NCI-H460 (cell line): ENCODE results near the gene COQ10A. TPM values are rescaled to one million over a fixed set of nuclear protein-coding genes. Genes with fewer than 3 reads are reported as not detected.

Experiments used
- DNase-seq: peaks from one replicate; pipeline ENCODE4 v3.0.0-alpha.2; 2016; ENCODE audit warnings: low read depth; ENCODE audit errors: extremely low read depth
- total RNA-seq: library from RNA; depleted of rRNA; stranded (reverse); fragments of >200 nt; shearing (Covaris generic); gene quantifications from 2 replicates; pipeline ENCODE4 v1.2.3, GENCODE V29; 2014; rRNA removed

COQ10A gene
- total RNA-seq, 1 experiment from 2014 or later, result 14.2 TPM

GRCh38 chr12:56308714-56309113, 42.0 kb downstream of the COQ10A start:
- no peak for DNase-seq

GRCh38 chr12:56311003-56311402, 44.3 kb downstream of the COQ10A start:
- DNase-seq, result no peak

- no peak for DNase-seq
These were observed 48.5 kb downstream of the COQ10A start for GRCh38 chr12:56315249-56315621.

DNA sequence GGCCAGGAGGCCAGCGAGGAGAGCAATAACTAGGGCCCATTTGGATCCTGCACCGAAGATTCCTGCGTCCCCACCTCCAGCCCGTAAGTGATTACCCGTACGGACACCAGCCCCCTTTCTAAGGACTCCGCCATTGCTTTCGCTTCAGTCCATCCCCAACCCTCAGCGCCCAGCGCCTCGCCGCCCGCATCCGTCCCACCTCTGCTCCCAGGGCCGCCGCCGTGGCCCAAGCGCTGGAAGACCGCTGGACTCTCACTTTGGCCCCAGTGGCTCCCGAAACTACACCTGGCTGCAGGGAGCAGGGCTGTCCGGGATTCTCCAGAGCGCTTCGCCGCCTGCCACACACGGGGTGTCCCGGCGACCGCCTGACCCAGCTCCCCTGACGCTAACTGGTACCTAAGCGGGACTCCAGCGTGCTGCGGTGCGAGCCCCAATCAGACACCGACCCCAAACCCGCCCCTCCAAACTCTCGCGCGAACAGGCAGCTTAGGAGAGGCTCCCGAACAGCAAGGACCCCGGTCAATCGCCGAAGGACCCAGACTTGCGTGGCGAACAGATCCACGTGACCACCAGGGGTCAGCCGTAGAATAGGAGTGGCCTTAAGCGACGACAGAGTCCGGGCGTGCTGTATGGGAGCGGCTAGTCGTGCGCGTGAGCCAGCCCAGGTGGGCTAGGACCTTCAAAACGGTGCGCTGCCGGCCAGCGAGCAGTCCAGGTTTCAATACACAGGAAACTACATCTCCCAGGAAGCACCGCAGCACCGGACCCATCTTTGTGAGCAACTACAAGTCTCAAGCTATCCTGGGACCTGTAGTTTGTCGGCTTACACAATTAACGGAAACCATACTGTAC, 49.1 kb downstream of the COQ10A start, which contains the start of gene CNPY2:
TSS of gene CNPY2 (minus strand) at position 367 of the 852 bp plus-strand sequence. CDS start 771 bp downstream, outside the sequence.
- DNase-seq, result peak; percentile 94

GRCh38 chr12:56317675-56318074, 50.9 kb downstream of the COQ10A start:
- no peak for DNase-seq

Other genes starting within 250 kb of the COQ10A start
- 1.5 and 1.6 TPM in 2 replicates for gene IKZF4, start 245.9 kb upstream of the COQ10A start, total RNA-seq
- gene RPS26, start 225.0 kb upstream of the COQ10A start, total RNA-seq, result 314 and 346 TPM in 2 replicates
- 0.78 and 1.1 TPM in 2 replicates for gene ERBB3, start 186.8 kb upstream of the COQ10A start, total RNA-seq
- gene PA2G4, start 162.4 kb upstream of the COQ10A start, total RNA-seq, result 357 and 358 TPM in 2 replicates
- gene RPL41, start 150.3 kb upstream of the COQ10A start, total RNA-seq, result 5,100 and 5,114 TPM in 2 replicates
- gene ZC3H10, start 148.7 kb upstream of the COQ10A start, total RNA-seq, result 4.8 and 5.3 TPM in 2 replicates
- 93.2 and 108 TPM in 2 replicates for gene ESYT1, start 138.7 kb upstream of the COQ10A start, total RNA-seq
- 41.4 and 50.0 TPM in 2 replicates for gene MYL6B, start 114.4 kb upstream of the COQ10A start, total RNA-seq
- gene MYL6, start 108.6 kb upstream of the COQ10A start, total RNA-seq, result 563 and 566 TPM in 2 replicates
- gene SMARCC2, start 77.5 kb upstream of the COQ10A start, total RNA-seq, result 26.2 and 28.9 TPM in 2 replicates
- 92.7 and 102 TPM in 2 replicates for gene RNF41, start 45.0 kb upstream of the COQ10A start, total RNA-seq
- gene NABP2, start 42.6 kb upstream of the COQ10A start, total RNA-seq, result 66.3 and 72.3 TPM in 2 replicates
- gene SLC39A5, start 36.9 kb upstream of the COQ10A start, total RNA-seq, result 0.84 TPM in 1 of 2 replicates, not detected in the other
- gene ANKRD52, start 8.6 kb upstream of the COQ10A start, total RNA-seq, result 29.0 and 32.7 TPM in 2 replicates
- gene CS, start 33.4 kb downstream of the COQ10A start, total RNA-seq, result 141 and 153 TPM in 2 replicates
- 142 and 150 TPM in 2 replicates for gene CNPY2, start 49.0 kb downstream of the COQ10A start, total RNA-seq
- gene PAN2, start 67.1 kb downstream of the COQ10A start, total RNA-seq, result 71.1 and 73.6 TPM in 2 replicates
- 0.17 TPM in 1 of 2 replicates, not detected in the other for gene IL23A, start 71.9 kb downstream of the COQ10A start, total RNA-seq
- gene STAT2, start 93.2 kb downstream of the COQ10A start, total RNA-seq, result 20.2 and 20.6 TPM in 2 replicates
- not detected in 2 replicates for gene APOF, start 95.9 kb downstream of the COQ10A start, total RNA-seq
- gene TIMELESS, start 182.5 kb downstream of the COQ10A start, total RNA-seq, result 8.6 and 17.1 TPM in 2 replicates
- not detected in 2 replicates for gene MIP, start 187.7 kb downstream of the COQ10A start, total RNA-seq
- 1.8 and 2.5 TPM in 2 replicates for gene SPRYD4, start 201.6 kb downstream of the COQ10A start, total RNA-seq
- not detected in 2 replicates for gene GLS2, start 221.2 kb downstream of the COQ10A start, total RNA-seq